Measurements from ENCODE around the gene ERO1A.

The ERO1A gene

GRCh38 chr14:52706724-52707706 is 11.7 kb upstream of the ERO1A start, which contains the start of gene PSMC6:
Gene PSMC6 (plus strand): TSS chr14:52707200. CDS start chr14:52707220, 20 bp downstream.
- peak; percentile 43 for TF ChIP-seq GATA2 (IDR thresholded peaks at IDR 0.05; ENCODE audit: low read depth, low read length)
- TF ChIP-seq GATA3 (IDR thresholded peaks at IDR 0.05; ENCODE audit: low read depth, low read length): no peak

- TF ChIP-seq GATA3 (IDR thresholded peaks at IDR 0.05; ENCODE audit: low read depth, low read length) (no peak), GATA2 (IDR thresholded peaks at IDR 0.05; ENCODE audit: low read depth, low read length) (no peak)
Observed at GRCh38 chr14:52706286-52706685, 10.9 kb upstream of the ERO1A start.

GRCh38 chr14:52703664-52704063 is 8.3 kb upstream of the ERO1A start:
- TF ChIP-seq GATA3 (IDR thresholded peaks at IDR 0.05; ENCODE audit: low read depth, low read length) (no peak), GATA2 (IDR thresholded peaks at IDR 0.05; ENCODE audit: low read depth, low read length) (no peak)

GRCh38 chr14:52703225-52703624 is 7.9 kb upstream of the ERO1A start:
- no peak for TF ChIP-seq GATA2 (IDR thresholded peaks at IDR 0.05; ENCODE audit: low read depth, low read length)
- no peak for TF ChIP-seq GATA3 (IDR thresholded peaks at IDR 0.05; ENCODE audit: low read depth, low read length)

GRCh38 chr14:52701223-52701622 is 5.9 kb upstream of the ERO1A start:
- TF ChIP-seq GATA3 (IDR thresholded peaks at IDR 0.05; ENCODE audit: low read depth, low read length): no peak
- TF ChIP-seq GATA2 (IDR thresholded peaks at IDR 0.05; ENCODE audit: low read depth, low read length): no peak

- TF ChIP-seq GATA3 (IDR thresholded peaks at IDR 0.05; ENCODE audit: low read depth, low read length): no peak
- TF ChIP-seq GATA2 (IDR thresholded peaks at IDR 0.05; ENCODE audit: low read depth, low read length): no peak
Observed at GRCh38 chr14:52700701-52701172, 5.4 kb upstream of the ERO1A start.

- TF ChIP-seq GATA3 (IDR thresholded peaks at IDR 0.05; ENCODE audit: low read depth, low read length) (no peak), GATA2 (IDR thresholded peaks at IDR 0.05; ENCODE audit: low read depth, low read length) (no peak)
Observed at GRCh38 chr14:52694761-52695480, 437 bp downstream of the ERO1A start.

GRCh38 chr14:52693532-52693931 is 1.8 kb downstream of the ERO1A start:
- TF ChIP-seq GATA2 (IDR thresholded peaks at IDR 0.05; ENCODE audit: low read depth, low read length) (no peak), GATA3 (IDR thresholded peaks at IDR 0.05; ENCODE audit: low read depth, low read length) (no peak)

GRCh38 chr14:52693036-52693435 is 2.3 kb downstream of the ERO1A start:
- no peak for TF ChIP-seq GATA2 (IDR thresholded peaks at IDR 0.05; ENCODE audit: low read depth, low read length)
- no peak for TF ChIP-seq GATA3 (IDR thresholded peaks at IDR 0.05; ENCODE audit: low read depth, low read length)

- TF ChIP-seq GATA2 (IDR thresholded peaks at IDR 0.05; ENCODE audit: low read depth, low read length) (peak; percentile 59; the same call in 1 of the 2 replicates), GATA3 (IDR thresholded peaks at IDR 0.05; ENCODE audit: low read depth, low read length) (no peak)
Observed at GRCh38 chr14:52692248-52692962, 3.0 kb downstream of the ERO1A start.

- no peak for TF ChIP-seq GATA3 (IDR thresholded peaks at IDR 0.05; ENCODE audit: low read depth, low read length)
- no peak for TF ChIP-seq GATA2 (IDR thresholded peaks at IDR 0.05; ENCODE audit: low read depth, low read length)
Observed at GRCh38 chr14:52690983-52691760, 4.2 kb downstream of the ERO1A start.

- no peak for TF ChIP-seq GATA3 (IDR thresholded peaks at IDR 0.05; ENCODE audit: low read depth, low read length)
- TF ChIP-seq GATA2 (IDR thresholded peaks at IDR 0.05; ENCODE audit: low read depth, low read length): no peak
Observed at GRCh38 chr14:52686176-52686575, 9.2 kb downstream of the ERO1A start.

- no peak for TF ChIP-seq GATA3 (IDR thresholded peaks at IDR 0.05; ENCODE audit: low read depth, low read length)
- no peak for TF ChIP-seq GATA2 (IDR thresholded peaks at IDR 0.05; ENCODE audit: low read depth, low read length)
Observed at GRCh38 chr14:52683985-52684520, 11.3 kb downstream of the ERO1A start.

All from SH-SY5Y (cell line).